Epithelial cell of esophagus (primary cell): Measurements from ENCODE around the gene PLEKHA4.

Experiments
- DNase-seq: peaks from one replicate; pipeline ENCODE4 v3.0.0; 2010; ENCODE audit warnings: low read depth
- H3K4me3 ChIP-seq: 2 replicates; pipeline ENCODE4 v1.5.1; 2011; ENCODE audit warnings: mild to moderate bottlenecking, low read length, control low read depth
- TF ChIP-seq, protein P1 (sequence below): IDR thresholded peaks from 2 replicates; pipeline ENCODE4 v1.5.1; 2011; ENCODE audit warnings: low read depth, mild to moderate bottlenecking, low read length, control low read depth, inconsistent platforms; ENCODE audit not compliant: insufficient read depth; ENCODE audit errors: missing control alignments

The PLEKHA4 gene

DNA sequence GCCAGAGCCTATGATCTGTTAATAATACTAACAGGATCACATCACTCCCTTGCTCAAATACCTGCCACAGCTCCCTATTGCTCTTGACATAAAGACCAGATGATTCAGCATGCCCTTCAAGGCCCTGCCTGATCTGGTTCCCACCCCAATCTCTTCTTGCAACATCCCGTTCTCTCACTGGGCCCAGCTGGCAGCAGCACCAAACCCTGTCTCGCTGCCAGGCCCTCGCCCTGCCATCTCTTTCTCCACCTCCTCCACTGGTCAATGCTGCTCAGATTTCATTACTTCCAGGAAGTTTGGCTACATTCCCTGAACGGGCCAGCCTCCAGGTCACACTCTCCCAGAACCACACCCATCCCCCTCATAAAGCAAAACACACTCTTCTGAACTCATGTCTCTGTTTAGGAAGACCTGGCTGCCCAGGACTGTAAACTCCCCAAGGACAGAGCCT, 49.0 kb downstream of the PLEKHA4 start:
- peak; percentile 89 for DNase-seq
- TF ChIP-seq, protein P1, sequence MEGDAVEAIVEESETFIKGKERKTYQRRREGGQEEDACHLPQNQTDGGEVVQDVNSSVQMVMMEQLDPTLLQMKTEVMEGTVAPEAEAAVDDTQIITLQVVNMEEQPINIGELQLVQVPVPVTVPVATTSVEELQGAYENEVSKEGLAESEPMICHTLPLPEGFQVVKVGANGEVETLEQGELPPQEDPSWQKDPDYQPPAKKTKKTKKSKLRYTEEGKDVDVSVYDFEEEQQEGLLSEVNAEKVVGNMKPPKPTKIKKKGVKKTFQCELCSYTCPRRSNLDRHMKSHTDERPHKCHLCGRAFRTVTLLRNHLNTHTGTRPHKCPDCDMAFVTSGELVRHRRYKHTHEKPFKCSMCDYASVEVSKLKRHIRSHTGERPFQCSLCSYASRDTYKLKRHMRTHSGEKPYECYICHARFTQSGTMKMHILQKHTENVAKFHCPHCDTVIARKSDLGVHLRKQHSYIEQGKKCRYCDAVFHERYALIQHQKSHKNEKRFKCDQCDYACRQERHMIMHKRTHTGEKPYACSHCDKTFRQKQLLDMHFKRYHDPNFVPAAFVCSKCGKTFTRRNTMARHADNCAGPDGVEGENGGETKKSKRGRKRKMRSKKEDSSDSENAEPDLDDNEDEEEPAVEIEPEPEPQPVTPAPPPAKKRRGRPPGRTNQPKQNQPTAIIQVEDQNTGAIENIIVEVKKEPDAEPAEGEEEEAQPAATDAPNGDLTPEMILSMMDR: no peak

GRCh38 chr19:48818234-48818820, 50.1 kb downstream of the PLEKHA4 start:
- no peak overlapping the region for H3K4me3 ChIP-seq
- TF ChIP-seq, protein P1: no peak
- DNase-seq: no peak

More for the DNA sequence above, 49.0 kb downstream of the PLEKHA4 start:
- no peak overlapping the region for H3K4me3 ChIP-seq

DNA sequence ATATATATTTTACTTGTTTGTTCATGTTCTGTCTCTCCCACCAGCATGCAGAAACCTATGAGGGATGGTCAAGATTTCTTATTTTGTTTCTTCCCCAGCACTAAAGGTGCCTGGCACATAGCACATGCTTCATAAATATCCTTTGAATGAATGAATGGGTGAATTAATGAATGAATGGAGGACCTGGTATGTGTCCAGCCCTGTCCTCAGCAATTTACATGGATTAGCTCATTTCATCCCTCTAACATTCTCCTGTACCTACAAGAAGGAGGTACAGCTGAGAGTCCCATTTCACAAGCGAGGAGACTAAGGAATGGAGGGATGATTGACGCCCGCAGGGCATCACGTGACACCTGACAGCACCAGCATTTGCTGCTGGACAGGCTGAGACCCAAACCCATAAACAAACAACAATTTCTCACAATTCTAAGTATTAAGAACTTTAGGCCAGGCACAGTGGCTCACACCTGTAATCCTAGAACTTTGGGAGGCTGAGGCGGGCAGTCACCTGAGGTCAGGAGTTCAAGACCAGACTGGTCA, 50.8 kb downstream of the PLEKHA4 start:
- H3K4me3 ChIP-seq: no peak overlapping the region
- TF ChIP-seq, protein P1: no peak
- peak; percentile 22 for DNase-seq

DNA sequence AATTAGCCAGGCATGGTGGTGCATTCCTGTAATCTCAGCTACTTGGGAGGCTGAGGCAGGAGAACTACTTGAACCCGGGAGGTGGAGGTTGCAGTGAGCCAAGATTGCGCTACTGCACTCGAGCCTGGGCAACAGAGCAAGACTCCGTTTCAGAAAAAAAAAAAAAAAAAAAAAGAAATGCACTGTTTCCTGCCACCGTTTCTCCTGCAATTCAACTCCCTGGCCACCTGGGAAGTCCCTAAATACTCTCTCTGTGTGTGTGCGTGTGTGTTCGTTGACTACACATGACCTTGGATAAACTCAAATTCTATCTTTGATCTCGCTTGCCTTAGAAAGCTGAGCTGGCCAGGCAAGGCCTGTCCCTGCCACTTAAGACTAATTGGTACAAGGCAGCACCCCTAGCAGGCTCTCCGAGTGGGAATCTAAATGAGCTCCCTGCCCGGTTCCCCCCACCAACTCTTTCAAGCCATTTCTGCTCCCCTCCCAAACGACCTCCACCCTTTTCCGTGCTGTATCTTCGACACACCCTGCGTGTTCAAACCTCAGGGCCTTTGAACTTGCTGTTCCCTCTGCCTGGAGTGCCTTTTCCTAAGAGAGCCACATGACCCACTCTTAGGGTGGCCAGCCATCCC, 52.4 kb downstream of the PLEKHA4 start:
- peak; percentile 24 for DNase-seq
- TF ChIP-seq, protein P1: peak; percentile 15
- H3K4me3 ChIP-seq: no peak overlapping the region

DNA sequence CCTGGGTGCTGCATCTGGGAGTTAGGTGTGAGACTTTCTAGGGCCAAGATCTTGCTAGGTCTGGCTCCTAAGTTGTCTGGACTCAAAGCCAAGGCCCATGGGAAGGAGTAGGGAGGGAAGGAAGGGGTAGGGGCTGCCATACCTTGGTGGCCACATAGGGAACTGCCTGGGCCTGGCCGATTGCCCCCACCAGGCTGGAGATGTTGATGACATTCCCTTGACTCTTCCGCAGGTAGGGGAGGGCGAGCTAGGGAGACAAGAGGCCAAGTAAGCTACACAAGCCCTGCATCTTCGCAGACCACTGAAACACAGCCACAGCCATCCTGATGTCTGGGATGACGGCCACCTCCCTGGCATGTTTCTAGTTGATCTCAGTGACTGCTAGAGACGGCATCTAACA, 53.5 kb downstream of the PLEKHA4 start:
- TF ChIP-seq, protein P1: no peak
- H3K4me3 ChIP-seq: no peak overlapping the region
- DNase-seq: no peak

DNA sequence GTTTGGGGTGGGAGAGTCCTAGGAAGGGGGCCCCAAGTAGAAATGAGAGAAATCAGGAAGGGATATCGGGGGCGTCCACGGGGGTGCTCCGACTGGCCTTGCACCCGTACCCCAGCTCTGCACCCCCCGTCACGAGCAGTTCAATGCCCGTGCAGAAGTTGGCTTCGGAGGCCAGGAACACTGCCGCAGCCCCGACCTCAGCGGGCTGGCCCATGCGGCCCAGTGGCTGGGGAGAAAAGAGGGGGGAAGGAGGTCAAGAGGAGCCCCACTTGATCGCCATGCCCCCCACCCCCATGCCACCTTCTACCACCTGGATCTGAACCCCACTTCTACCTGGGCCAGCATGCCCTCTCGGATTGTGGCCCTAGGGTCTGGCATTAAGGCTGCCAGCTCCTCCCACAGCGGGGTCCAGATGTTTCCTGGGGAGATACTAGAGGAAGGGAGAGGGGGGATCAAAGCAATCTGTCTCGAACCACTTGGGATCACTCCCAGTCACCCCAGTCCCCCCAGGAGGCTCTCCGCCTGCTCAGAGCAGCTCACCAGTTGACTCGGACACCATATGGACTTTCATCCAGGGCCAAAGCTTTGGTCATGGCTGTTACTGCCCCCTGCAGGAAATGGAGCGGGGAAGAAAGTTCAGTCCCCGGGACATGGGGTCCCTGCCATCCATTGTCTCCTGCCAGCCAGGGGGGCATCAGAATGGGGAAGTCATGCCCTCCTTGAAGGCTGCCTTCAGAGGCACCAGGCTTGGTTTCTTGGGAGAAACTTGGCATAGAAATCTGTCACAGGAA, 55.1 kb downstream of the PLEKHA4 start:
- no peak for DNase-seq
- H3K4me3 ChIP-seq: no peak overlapping the region
- TF ChIP-seq, protein P1: no peak
